Chondrocyte (in vitro differentiated cells): ENCODE data around the gene GIGYF2. TPM values are rescaled to one million over a fixed set of nuclear protein-coding genes. Genes with fewer than 3 reads are reported as not detected.

Experiments
- DNase-seq: peaks from one replicate; pipeline ENCODE4 v3.0.0; 2021; ENCODE audit warnings: mixed read lengths, low spot score
- H3K27ac Mint-ChIP-seq: one replicate; pipeline ENCODE4 v1.8.0; 2021; ENCODE audit warnings: mild to moderate bottlenecking, moderate library complexity, mixed read lengths; ENCODE audit not compliant: unreplicated experiment
- H3K27me3 Mint-ChIP-seq: 2 replicates; pipeline ENCODE4 v1.8.0; 2021; ENCODE audit warnings: low read depth, mixed read lengths
- H3K36me3 Mint-ChIP-seq: 2 replicates; pipeline ENCODE4 v1.8.0; 2021; ENCODE audit warnings: low read depth, mixed read lengths
- H3K4me1 Mint-ChIP-seq: 2 replicates; pipeline ENCODE4 v1.8.0; 2021; ENCODE audit warnings: low read depth, mild to moderate bottlenecking, mixed read lengths
- H3K4me3 Mint-ChIP-seq: one replicate; pipeline ENCODE4 v1.8.0; 2021; ENCODE audit warnings: mild to moderate bottlenecking, moderate library complexity, mixed read lengths; ENCODE audit not compliant: unreplicated experiment
- H3K9me3 Mint-ChIP-seq: 2 replicates; pipeline ENCODE4 v1.8.0; 2021; ENCODE audit warnings: low read depth, mixed read lengths
- CTCF ChIP-seq: fragments of 200-600 bp; sonication (generic); IDR thresholded peaks from 2 replicates; pipeline ENCODE4 v1.5.0; 2021; ENCODE audit warnings: antibody characterized with exemption, mild to moderate bottlenecking, moderate library complexity
- total RNA-seq: library from RNA; stranded (reverse); gene quantifications from 3 replicates; pipeline ENCODE4 v1.2.1, GENCODE V29; 2021

Gene GIGYF2
- total RNA-seq, 1 donor from 2014 or later = 45.6 TPM

GRCh38 chr2:232771870-232772269 is 74.7 kb downstream of the GIGYF2 start:
- no peak for TF ChIP-seq CTCF
- no peak for DNase-seq
- no peaks in the 10 kb centered on the region for H3K27me3 Mint-ChIP-seq
- H3K27ac Mint-ChIP-seq = no peak overlapping the region
- no peak overlapping the region for H3K4me3 Mint-ChIP-seq
- peaks cover 21% of the 10 kb centered on the region for H3K4me1 Mint-ChIP-seq
- H3K36me3 Mint-ChIP-seq = peaks cover 19% of the 10 kb centered on the region
- H3K9me3 Mint-ChIP-seq = no peaks in the 10 kb centered on the region

GRCh38 chr2:232772531-232772930 is 75.4 kb downstream of the GIGYF2 start:
- peaks cover 16% of the 10 kb centered on the region for H3K4me1 Mint-ChIP-seq
- H3K36me3 Mint-ChIP-seq = peaks cover 19% of the 10 kb centered on the region
- no peak overlapping the region for H3K27ac Mint-ChIP-seq
- H3K9me3 Mint-ChIP-seq = no peaks in the 10 kb centered on the region
- no peak for TF ChIP-seq CTCF
- H3K4me3 Mint-ChIP-seq = no peak overlapping the region
- no peaks in the 10 kb centered on the region for H3K27me3 Mint-ChIP-seq
- DNase-seq = no peak

- Mint-ChIP-seq H3K9me3 (no peaks in the 10 kb centered on the region), H3K4me1 (peaks cover 13% of the 10 kb centered on the region), H3K36me3 (peaks cover 11% of the 10 kb centered on the region), H3K4me3 (no peak overlapping the region), H3K27ac (no peak overlapping the region), H3K27me3 (no peaks in the 10 kb centered on the region)
- DNase-seq = no peak
- no peak for TF ChIP-seq CTCF
These were observed 76.7 kb downstream of the GIGYF2 start for GRCh38 chr2:232773815-232774214.

GRCh38 chr2:232776435-232776834 is 79.3 kb downstream of the GIGYF2 start, which contains the start of gene KCNJ13:
KCNJ13 (minus strand) TSS chr2:232776565; CDS start chr2:232771362, 5,203 bp downstream.
- DNase-seq = no peak
- Mint-ChIP-seq H3K9me3 (no peaks in the 10 kb centered on the region), H3K36me3 (peaks cover 7% of the 10 kb centered on the region), H3K4me3 (no peak within 1 kb of the TSS), H3K27ac (no peak within 1 kb of the TSS), H3K4me1 (peaks cover 20% of the 10 kb centered on the region), H3K27me3 (no peaks in the 10 kb centered on the region)
- TF ChIP-seq CTCF = no peak

GRCh38 chr2:232777276-232777675 is 80.1 kb downstream of the GIGYF2 start:
- Mint-ChIP-seq H3K27ac (no peak overlapping the region), H3K4me1 (peaks cover 25% of the 10 kb centered on the region), H3K36me3 (peaks cover 4% of the 10 kb centered on the region), H3K4me3 (no peak overlapping the region), H3K9me3 (no peaks in the 10 kb centered on the region), H3K27me3 (no peaks in the 10 kb centered on the region)
- TF ChIP-seq CTCF = no peak
- no peak for DNase-seq
